AG09319 (cell line): ENCODE measurements around the gene GALNT11.
A peak's percentile ranks its signal among the peaks of the same experiment; 100 is the strongest.
"Not testable (repeated sequence)": the region's sequence is repeated elsewhere in the genome, so short reads cannot be mapped to it uniquely, and the experiment has no call there.

Experiments
- DNase-seq: peaks from one replicate; pipeline ENCODE4 v3.0.0-alpha.2; 2010; ENCODE audit warnings: low read depth; ENCODE audit errors: extremely low read depth
- CTCF ChIP-seq: IDR thresholded peaks from 2 replicates; pipeline ENCODE4 v1.5.1; 2011; ENCODE audit warnings: low read depth, mild to moderate bottlenecking, inconsistent platforms, low read length, moderate library complexity

Gene GALNT11

DNA sequence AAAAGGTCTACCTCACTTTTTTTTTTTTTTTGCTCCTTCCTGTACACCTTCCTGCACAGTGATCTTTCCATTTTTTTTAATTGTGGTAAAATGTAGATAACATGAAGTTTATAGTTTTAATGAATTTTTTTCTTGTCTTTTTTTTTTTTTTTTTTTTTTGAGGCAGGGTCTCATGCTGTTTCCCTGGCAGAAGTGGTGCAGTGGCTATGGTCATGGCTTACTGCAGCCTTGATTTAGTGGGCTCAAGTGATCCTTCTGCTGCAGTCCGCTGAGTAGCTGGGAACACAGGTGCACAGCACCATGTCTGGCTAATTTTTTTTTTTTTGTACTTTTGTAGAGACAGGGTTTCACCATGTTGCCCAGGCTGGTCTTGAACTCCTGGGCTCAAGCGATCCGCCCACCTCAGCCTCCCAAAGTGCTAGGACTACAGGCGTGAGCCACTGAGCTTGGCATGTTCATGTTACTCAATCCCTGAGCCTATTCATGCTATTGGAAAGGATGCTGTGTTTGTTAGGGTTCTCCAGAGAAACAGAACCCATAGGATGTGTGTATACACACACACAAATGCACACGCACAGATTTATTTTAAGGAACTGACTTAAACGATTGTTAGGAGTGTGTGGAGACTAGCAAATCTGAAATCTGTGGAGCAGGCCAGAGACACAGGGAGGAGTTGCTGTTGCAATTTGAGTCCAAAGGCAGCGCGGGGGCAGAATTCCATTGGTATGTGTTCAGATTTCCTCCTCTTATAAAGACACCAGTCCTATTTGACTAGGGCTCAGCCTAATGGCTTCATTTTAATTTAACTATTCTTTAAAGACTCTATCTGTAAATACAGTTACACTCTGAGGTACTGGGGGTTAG, 29.1 kb downstream of the GALNT11 start:
- DNase-seq, result peak; percentile 47
- TF ChIP-seq CTCF, result peak; percentile 8

DNA sequence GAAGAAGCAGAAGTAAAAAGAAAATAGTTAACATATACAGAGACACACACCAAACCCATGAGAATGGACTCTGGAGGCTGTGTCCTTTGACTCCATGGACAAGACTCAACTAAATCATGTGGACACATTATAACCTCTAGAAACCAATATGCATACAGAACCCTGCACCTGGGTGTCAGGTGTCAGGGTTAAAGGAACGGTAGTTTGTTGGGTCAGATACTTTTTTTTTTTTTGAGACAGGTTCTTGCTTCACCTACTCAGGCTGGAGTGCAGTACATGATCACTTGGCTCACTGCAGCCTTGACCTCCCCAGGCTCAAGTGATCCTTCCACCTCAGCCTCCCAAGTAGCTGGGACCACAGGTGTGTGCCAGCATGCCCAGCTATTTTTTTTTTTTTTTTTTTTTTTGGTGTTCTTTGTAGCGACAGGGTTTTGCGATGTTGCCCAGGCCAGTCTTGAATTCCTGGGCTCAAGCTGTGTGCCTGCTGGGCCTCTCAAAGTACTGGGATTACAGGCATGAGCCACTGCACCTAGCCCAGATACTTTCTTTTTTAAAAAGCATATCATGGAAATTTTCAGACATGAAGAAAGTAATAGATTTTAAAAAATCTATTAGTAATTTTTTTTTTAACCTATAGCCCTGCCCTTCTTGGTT, 31.3 kb downstream of the GALNT11 start:
- no peak for DNase-seq
- TF ChIP-seq CTCF, result no peak

DNA sequence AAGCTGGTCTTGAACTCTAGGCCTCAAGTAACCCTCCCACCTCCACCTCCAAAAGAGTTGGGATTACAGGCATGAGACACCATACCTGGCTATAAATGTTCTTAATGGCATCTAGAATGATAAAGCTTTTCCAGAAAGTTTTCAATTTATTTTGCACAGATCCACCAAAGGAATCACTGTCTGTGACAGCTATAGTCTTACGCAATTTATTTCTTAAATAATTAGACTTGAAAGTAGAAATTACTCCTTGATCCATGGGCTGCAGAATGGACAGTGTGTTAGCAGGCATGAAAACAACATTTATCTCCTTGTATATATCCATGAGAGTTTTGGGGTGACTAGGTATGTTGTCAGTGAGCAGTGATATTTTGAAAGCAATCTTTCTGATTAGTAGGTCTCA, 33.8 kb downstream of the GALNT11 start:
- no peak for TF ChIP-seq CTCF

DNA sequence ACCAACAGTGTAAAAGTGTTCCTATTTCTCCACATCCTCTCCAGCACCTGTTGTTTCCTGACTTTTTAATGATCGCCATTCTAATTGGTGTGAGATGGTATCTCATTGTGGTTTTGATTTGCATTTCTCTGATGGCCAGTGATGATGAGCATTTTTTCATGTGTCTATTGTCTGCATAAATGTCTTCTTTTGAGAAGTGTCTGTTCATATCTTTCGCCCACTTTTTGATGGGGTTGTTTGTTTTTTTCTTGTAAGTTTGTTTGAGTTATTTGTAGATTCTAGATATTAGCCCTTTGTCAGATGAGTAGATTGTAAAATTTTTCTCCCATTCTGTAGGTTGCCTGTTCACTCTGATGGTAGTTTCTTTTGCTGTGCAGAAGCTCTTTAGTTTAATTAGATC, 35.6 kb downstream of the GALNT11 start:
- not testable (repeated sequence) for DNase-seq

More for the DNA sequence above, 33.8 kb downstream of the GALNT11 start:
- no peak for DNase-seq

DNA sequence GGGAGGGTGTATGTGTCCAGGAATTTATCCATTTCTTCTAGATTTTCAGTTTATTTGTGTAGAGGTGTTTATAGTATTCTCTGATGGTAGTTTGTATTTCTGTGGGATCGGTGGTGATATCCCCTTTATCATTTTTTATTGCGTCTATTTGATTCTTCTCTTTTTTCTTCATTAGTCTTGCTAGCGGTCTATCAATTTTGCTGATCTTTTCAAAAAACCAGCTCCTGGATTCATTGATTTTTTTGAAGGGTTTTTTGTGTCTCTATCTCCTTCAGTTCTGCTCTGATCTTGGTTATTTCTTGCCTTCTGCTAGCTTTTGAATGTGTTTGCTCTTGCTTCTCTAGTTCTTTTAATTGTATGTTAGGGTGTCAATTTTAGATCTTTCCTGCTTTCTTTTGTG, 37.7 kb downstream of the GALNT11 start:
- DNase-seq, result not testable (repeated sequence)

DNA sequence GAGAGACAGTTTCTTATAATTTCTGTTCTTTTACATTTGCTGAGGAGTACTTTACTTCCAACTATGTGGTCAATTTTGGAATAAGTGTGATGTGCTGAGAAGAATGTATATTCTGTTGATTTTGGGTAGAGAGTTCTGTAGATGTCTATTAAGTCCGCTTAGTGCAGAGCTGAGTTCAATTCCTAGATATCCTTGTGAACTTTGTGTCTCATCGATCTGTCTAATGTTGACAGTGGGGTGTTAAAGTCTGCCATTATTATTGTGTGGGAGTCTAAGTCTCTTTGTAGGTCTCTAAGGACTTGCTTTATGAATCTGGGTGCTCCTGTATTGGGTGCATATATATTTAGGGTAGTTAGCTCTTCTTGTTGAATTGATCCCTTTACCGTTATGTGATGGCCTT, 38.3 kb downstream of the GALNT11 start:
- not testable (repeated sequence) for DNase-seq

DNA sequence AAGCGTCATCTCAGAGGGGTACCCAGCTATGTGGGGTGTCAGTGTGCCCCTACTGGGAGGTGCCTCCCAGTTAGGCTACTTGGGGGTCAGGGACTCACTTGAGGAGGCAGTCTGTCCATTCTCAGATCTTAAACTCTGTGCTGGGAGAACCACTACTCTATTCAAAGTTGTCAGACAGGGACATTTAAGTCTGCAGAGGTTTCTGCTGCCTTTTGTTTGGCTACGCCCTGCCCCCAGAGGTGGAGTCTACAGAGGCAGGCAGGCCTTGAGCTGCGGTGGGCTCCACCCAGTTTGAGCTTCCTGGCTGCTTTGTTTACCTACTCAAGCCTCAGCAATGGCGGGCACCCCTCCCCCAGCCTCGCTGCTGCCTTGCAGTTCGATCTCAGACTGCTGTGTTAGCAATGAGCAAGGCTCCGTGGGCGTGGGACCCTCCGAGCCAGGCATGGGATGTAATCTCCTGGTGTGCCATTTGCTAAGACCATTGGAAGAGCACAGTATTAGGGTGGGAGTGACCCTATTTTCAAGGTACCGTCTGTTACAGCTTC, 40.4 kb downstream of the GALNT11 start:
- DNase-seq, result not testable (repeated sequence)

- TF ChIP-seq CTCF, result no peak
- DNase-seq, result no peak
Measured at GRCh38 chr7:152072421-152072820, 46.9 kb downstream of the GALNT11 start.

GRCh38 chr7:152073352-152073751, 47.9 kb downstream of the GALNT11 start:
- DNase-seq, result no peak
- TF ChIP-seq CTCF, result no peak
